MCF 10A (cell line): ENCODE results near the gene FCN2. TPM values are rescaled to one million over a fixed set of nuclear protein-coding genes. Genes with fewer than 3 reads are reported as not detected.

Source experiments
- BruUV-seq: library from RNA; stranded (reverse); fragments of 400-500 nt; replicated peaks from 2 replicates; lab custom pipeline; 2021; lab: Mats Ljungman, UMichigan
- CTCF ChIA-PET: fragments of 300-600 bp; sonication (Branson Sonifier 250); formaldehyde crosslinking; extraction: SDS; loops from one replicate; lab custom pipeline; 2021; ENCODE audit warnings: antibody characterized with exemption, inconsistent platforms; lab: Yijun Ruan, JAX
- POLR2A ChIA-PET: fragments of 300-600, 350-650 bp; sonication (Branson Sonifier 250); formaldehyde crosslinking; extraction: SDS; loops from one replicate; lab custom pipeline; 2020; ENCODE audit warnings: antibody characterized with exemption, inconsistent platforms; lab: Yijun Ruan, JAX
- DNase-seq: peaks from one replicate; pipeline ENCODE4 v3.0.0-alpha.2; 2018; ENCODE audit not compliant: unreplicated experiment
- H3K27ac Mint-ChIP-seq: one replicate; pipeline ENCODE4 v1.8.0; 2022; ENCODE audit warnings: mild to moderate bottlenecking, low read depth, mixed read lengths; ENCODE audit not compliant: unreplicated experiment
- H3K27me3 Mint-ChIP-seq: one replicate; pipeline ENCODE4 v1.8.0; 2022; ENCODE audit warnings: mixed read lengths; ENCODE audit not compliant: insufficient read depth, unreplicated experiment
- H3K36me3 Mint-ChIP-seq: one replicate; pipeline ENCODE4 v1.8.0; 2022; ENCODE audit warnings: mild to moderate bottlenecking, moderate library complexity, mixed read lengths; ENCODE audit not compliant: insufficient read depth, unreplicated experiment
- H3K4me1 Mint-ChIP-seq: one replicate; pipeline ENCODE4 v1.8.0; 2022; ENCODE audit warnings: mixed read lengths; ENCODE audit not compliant: insufficient read depth, unreplicated experiment
- H3K4me3 Mint-ChIP-seq: one replicate; pipeline ENCODE4 v1.8.0; 2022; ENCODE audit warnings: mild to moderate bottlenecking, moderate library complexity, mixed read lengths; ENCODE audit not compliant: unreplicated experiment
- H3K9me3 Mint-ChIP-seq: one replicate; pipeline ENCODE4 v1.8.0; 2022; ENCODE audit warnings: mixed read lengths; ENCODE audit not compliant: unreplicated experiment
- intact Hi-C: fragments of 100-400 bp; cut with micrococcal nuclease; formaldehyde crosslinking; loops from 2 replicates; pipeline ENCODE4 v1.14.1; 2022
- total RNA-seq: library from RNA; stranded (reverse); gene quantifications from 2 replicates; pipeline ENCODE4 v1.2.3, GENCODE V29; 2022
- TF ChIP-seq, protein P1 (sequence below): fragments of 200-600 bp; IDR thresholded peaks from one replicate; pipeline ENCODE4 v1.8.0; 2022; ENCODE audit warnings: antibody characterized with exemption, mild to moderate bottlenecking; ENCODE audit not compliant: unreplicated experiment

Gene FCN2
- total RNA-seq, 1 experiment from 2014 or later: not detected

DNA sequence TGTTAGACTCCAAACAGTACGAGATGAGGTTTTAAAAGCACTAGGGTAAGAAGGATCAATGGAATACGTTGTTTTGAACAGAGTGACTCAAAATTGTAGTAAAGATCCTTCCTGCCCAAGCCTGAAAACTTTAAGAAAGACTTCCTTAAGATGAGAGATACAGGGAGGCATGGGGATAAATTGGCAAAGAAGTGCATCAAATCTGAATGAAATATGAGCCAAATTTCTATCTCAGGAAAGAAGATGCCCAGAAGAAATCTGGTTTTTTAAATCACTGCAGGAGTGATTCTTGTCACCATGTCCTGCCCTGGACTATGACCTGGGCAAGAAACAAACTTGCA, 14.9 kb downstream of the FCN2 start:
- Mint-ChIP-seq H3K9me3 (peaks cover 9% of the 10 kb centered on the region), H3K4me3 (no peak overlapping the region), H3K36me3 (no peaks in the 10 kb centered on the region), H3K27me3 (peaks cover 10% of the 10 kb centered on the region), H3K4me1 (peaks cover 23% of the 10 kb centered on the region), H3K27ac (peak overlapping the region; percentile 10)
- ChIA-PET POLR2A (interaction anchor here (0.6 kb wide), 1 partner anchor 705 kb away, joined by 3 read pairs; no protein-coding TSS in a partner anchor), CTCF (no interaction called here)
- intact Hi-C loops: no loop called here
- TF ChIP-seq, protein P1, sequence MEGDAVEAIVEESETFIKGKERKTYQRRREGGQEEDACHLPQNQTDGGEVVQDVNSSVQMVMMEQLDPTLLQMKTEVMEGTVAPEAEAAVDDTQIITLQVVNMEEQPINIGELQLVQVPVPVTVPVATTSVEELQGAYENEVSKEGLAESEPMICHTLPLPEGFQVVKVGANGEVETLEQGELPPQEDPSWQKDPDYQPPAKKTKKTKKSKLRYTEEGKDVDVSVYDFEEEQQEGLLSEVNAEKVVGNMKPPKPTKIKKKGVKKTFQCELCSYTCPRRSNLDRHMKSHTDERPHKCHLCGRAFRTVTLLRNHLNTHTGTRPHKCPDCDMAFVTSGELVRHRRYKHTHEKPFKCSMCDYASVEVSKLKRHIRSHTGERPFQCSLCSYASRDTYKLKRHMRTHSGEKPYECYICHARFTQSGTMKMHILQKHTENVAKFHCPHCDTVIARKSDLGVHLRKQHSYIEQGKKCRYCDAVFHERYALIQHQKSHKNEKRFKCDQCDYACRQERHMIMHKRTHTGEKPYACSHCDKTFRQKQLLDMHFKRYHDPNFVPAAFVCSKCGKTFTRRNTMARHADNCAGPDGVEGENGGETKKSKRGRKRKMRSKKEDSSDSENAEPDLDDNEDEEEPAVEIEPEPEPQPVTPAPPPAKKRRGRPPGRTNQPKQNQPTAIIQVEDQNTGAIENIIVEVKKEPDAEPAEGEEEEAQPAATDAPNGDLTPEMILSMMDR: no peak
- DNase-seq: no peak
- BruUV-seq: no TSS peak

DNA sequence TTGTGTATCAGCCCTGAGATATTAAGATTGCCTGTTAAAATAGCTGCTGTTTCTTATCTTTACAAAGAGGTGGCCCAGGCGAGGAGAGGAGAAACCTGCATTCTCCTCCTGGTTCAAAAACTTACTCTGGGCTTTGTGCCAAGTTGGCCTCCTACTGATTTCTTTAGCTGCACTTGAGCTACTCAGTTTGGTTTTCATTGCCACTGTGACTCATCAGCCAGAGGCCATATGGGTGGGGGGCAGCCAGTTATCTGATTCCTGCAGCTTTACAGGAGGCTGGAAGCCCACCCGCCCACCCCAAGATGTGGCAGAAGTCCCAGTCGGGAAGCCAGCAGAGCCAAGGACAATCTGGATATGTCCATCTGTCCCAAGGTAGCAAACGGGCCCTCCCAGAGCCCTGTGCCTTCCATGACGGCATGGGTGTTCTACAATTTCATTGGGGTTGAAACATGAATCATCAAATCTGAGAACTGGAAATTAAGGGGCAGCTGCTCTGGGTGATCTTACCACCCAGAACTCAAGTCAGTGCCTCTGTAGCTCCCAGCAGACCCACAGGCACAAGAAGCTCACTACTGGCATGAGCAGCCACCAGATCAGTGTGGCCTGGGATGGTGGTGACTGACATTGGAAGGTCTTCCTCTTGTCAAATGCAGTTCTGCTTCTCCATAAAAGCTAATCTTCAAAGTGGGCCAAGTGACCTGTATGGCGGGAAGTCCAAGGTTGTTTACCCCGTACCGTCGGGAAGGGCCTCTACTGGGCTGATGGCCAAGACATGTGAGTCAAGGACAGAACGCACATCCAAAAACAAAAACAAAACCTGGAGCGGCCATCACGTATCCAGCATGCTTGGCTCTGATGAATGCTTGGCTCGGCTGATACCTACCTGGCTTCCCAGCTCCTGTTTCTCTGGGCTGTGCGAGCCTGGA, 15.6 kb downstream of the FCN2 start:
- H3K4me3 Mint-ChIP-seq: no peak overlapping the region
- DNase-seq: peak; percentile 97
- POLR2A ChIA-PET: interaction anchor here (0.6 to 0.8 kb wide), 4 partner anchors 32 to 706 kb away, joined by 3 read pairs; no protein-coding TSS in a partner anchor

GRCh38 chr9:134896834-134897583, 16.4 kb downstream of the FCN2 start:
- BruUV-seq: no TSS peak
- H3K4me3 Mint-ChIP-seq: no peak overlapping the region
- DNase-seq: no peak
- TF ChIP-seq, protein P1: no peak
- H3K9me3 Mint-ChIP-seq: peaks cover 9% of the 10 kb centered on the region
- H3K4me1 Mint-ChIP-seq: peaks cover 19% of the 10 kb centered on the region
- peak overlapping the region; percentile 10 for H3K27ac Mint-ChIP-seq
- H3K36me3 Mint-ChIP-seq: no peaks in the 10 kb centered on the region
- ChIA-PET POLR2A (interaction anchor here (0.7 to 0.8 kb wide), 2 partner anchors 33 to 131 kb away, joined by 3 read pairs; no protein-coding TSS in a partner anchor), CTCF (interaction anchor here (0.7 kb wide), 1 partner anchor 114 kb away, joined by 3 read pairs; no protein-coding TSS in a partner anchor)
- intact Hi-C loops: no loop called here
- peaks cover under 1% of the 10 kb centered on the region for H3K27me3 Mint-ChIP-seq

More for the DNA sequence above, 15.6 kb downstream of the FCN2 start:
- TF ChIP-seq, protein P1: no peak
- CTCF ChIA-PET: no interaction called here
- BruUV-seq: no TSS peak
- H3K36me3 Mint-ChIP-seq: no peaks in the 10 kb centered on the region
- H3K27me3 Mint-ChIP-seq: peaks cover 6% of the 10 kb centered on the region
- intact Hi-C loops: no loop called here
- H3K4me1 Mint-ChIP-seq: peaks cover 20% of the 10 kb centered on the region
- H3K9me3 Mint-ChIP-seq: peaks cover 9% of the 10 kb centered on the region
- H3K27ac Mint-ChIP-seq: peak overlapping the region; percentile 10
